HEK293 (cell line): ENCODE data around the gene ARMS2.

ENCODE experiments used
- CTCF ChIA-PET: fragments of 350-600 bp; formaldehyde crosslinking; extraction: SDS; loops from one replicate; lab custom pipeline; 2021; ENCODE audit warnings: antibody characterized with exemption; lab: Yijun Ruan, JAX
- POLR2A ChIA-PET: fragments of 300-600 bp; formaldehyde crosslinking; extraction: SDS; loops from one replicate; lab custom pipeline; 2020; ENCODE audit warnings: antibody characterized with exemption, inconsistent platforms; lab: Yijun Ruan, JAX
- H3K27ac ChIP-seq: fragments of 200-500 bp; sonication (Bioruptor generic); 2 replicates; pipeline ENCODE4 v1.5.1; 2014; ENCODE audit warnings: low read depth, low read length, control low read depth, inconsistent platforms; ENCODE audit errors: extremely low read depth
- H3K36me3 ChIP-seq, 2 experiments: fragments of 200-500 bp in 1 of 2; sonication (Bioruptor generic) in 1 of 2; 1 replicate in 1 of 2; 2 replicates in 1 of 2; pipeline ENCODE4 v1.5.1; 2014 to 2017; ENCODE audit warnings: inconsistent platforms in 2 of 2, low read length in 2 of 2; ENCODE audit not compliant: control insufficient read depth in 2 of 2, insufficient read depth in 1 of 2
- H3K4me1 ChIP-seq: fragments of 200-500 bp; sonication (Bioruptor generic); 2 replicates; pipeline ENCODE4 v1.5.1; 2014; ENCODE audit warnings: mild to moderate bottlenecking, low read length, inconsistent platforms; ENCODE audit not compliant: control insufficient read depth, insufficient read depth
- H3K4me3 ChIP-seq: 2 replicates; pipeline ENCODE4 v1.5.1; 2011; ENCODE audit warnings: low read depth, mild to moderate bottlenecking, control low read depth, low read length, moderate library complexity
- H3K9me3 ChIP-seq: fragments of 200-500 bp; sonication (Bioruptor generic); 2 replicates; pipeline ENCODE4 v1.5.1; 2014; ENCODE audit warnings: low read depth, low read length, inconsistent platforms; ENCODE audit not compliant: control insufficient read depth, insufficient read depth
- ATF2 ChIP-seq: fragments of 450-650 bp; formaldehyde crosslinking; IDR thresholded peaks from 2 replicates; pipeline ENCODE4 v1.5.1; 2016; ENCODE audit warnings: missing biosample characterization, missing genetic modification characterization, low read depth
- EGR2 ChIP-seq: fragments of 450-650 bp; formaldehyde crosslinking; IDR thresholded peaks from 2 replicates; pipeline ENCODE4 v1.5.1; 2016; ENCODE audit warnings: low read depth, missing biosample characterization, missing genetic modification characterization
- KLF16 ChIP-seq: fragments of 450-650 bp; formaldehyde crosslinking; IDR thresholded peaks from 2 replicates; pipeline ENCODE4 v1.5.1; 2017; ENCODE audit warnings: missing biosample characterization, missing genetic modification characterization
- PRDM6 ChIP-seq: fragments of 450-650 bp; formaldehyde crosslinking; IDR thresholded peaks from 2 replicates; pipeline ENCODE4 v1.5.1; 2017; ENCODE audit warnings: missing biosample characterization, missing genetic modification characterization
- ZFHX2 ChIP-seq: fragments of 450-650 bp; formaldehyde crosslinking; conservative IDR thresholded peaks from 2 replicates; pipeline ENCODE4 v1.5.1; 2016; ENCODE audit warnings: missing biosample characterization, missing genetic modification characterization
- ZFP37 ChIP-seq: fragments of 450-650 bp; formaldehyde crosslinking; IDR thresholded peaks from 2 replicates; pipeline ENCODE4 v1.5.1; 2016; ENCODE audit warnings: missing biosample characterization, missing genetic modification characterization
- ZNF174 ChIP-seq: fragments of 450-650 bp; formaldehyde crosslinking; IDR thresholded peaks from 2 replicates; pipeline ENCODE4 v1.5.0; 2017; ENCODE audit warnings: missing biosample characterization, mild to moderate bottlenecking, missing genetic modification characterization
- ZNF18 ChIP-seq: fragments of 450-650 bp; formaldehyde crosslinking; IDR thresholded peaks from 2 replicates; pipeline ENCODE4 v1.5.1; 2016; ENCODE audit warnings: missing biosample characterization, missing genetic modification characterization
- ZNF366 ChIP-seq: fragments of 450-650 bp; formaldehyde crosslinking; conservative IDR thresholded peaks from 2 replicates; pipeline ENCODE4 v1.5.1; 2016; ENCODE audit warnings: missing biosample characterization, missing genetic modification characterization
- ZNF398 ChIP-seq: fragments of 450-650 bp; formaldehyde crosslinking; IDR thresholded peaks from 2 replicates; pipeline ENCODE4 v1.5.1; 2017; ENCODE audit warnings: missing biosample characterization, missing genetic modification characterization
- ZNF404 ChIP-seq: fragments of 450-650 bp; formaldehyde crosslinking; IDR thresholded peaks from 2 replicates; pipeline ENCODE4 v1.5.1; 2017; ENCODE audit warnings: missing biosample characterization, missing genetic modification characterization
- ZNF433 ChIP-seq: fragments of 450-650 bp; formaldehyde crosslinking; IDR thresholded peaks from 2 replicates; pipeline ENCODE4 v1.5.1; 2016; ENCODE audit warnings: missing biosample characterization, missing genetic modification characterization, low read depth
- ZNF449 ChIP-seq: fragments of 450-650 bp; formaldehyde crosslinking; IDR thresholded peaks from 2 replicates; pipeline ENCODE4 v1.5.1; 2017; ENCODE audit warnings: missing biosample characterization, mild to moderate bottlenecking, missing genetic modification characterization, moderate library complexity
- ZNF596 ChIP-seq: fragments of 450-650 bp; IDR thresholded peaks from 2 replicates; pipeline ENCODE4 v1.5.0; 2018; ENCODE audit warnings: missing biosample characterization, mild to moderate bottlenecking, missing genetic modification characterization, moderate library complexity
- ZNF704 ChIP-seq: fragments of 450-650 bp; formaldehyde crosslinking; IDR thresholded peaks from 2 replicates; pipeline ENCODE4 v1.5.1; 2016; ENCODE audit warnings: missing biosample characterization, missing genetic modification characterization
- ZNF843 ChIP-seq: fragments of 450-650 bp; formaldehyde crosslinking; IDR thresholded peaks from 2 replicates; pipeline ENCODE4 v1.5.1; 2016; ENCODE audit warnings: missing biosample characterization, missing genetic modification characterization

Gene ARMS2

GRCh38 chr10:122503012-122503411 lies 48.6 kb downstream of the ARMS2 start:
- TF ChIP-seq ZNF704: no peak
- TF ChIP-seq ZNF843 (tag by site-specific recombination): no peak
- no peak for TF ChIP-seq ZNF596 (tag by site-specific recombination)
- TF ChIP-seq ZNF433 (tag by site-specific recombination): no peak
- TF ChIP-seq ZNF366 (tag by site-specific recombination): no peak
- TF ChIP-seq ZNF18: no peak
- 0 out of 2 replicates have a peak, but pooled peaks have one; percentile 22 for TF ChIP-seq ZNF449 (tag by site-specific recombination)
- no peak for TF ChIP-seq ATF2 (tag by site-specific recombination)
- TF ChIP-seq KLF16 (tag by site-specific recombination): no peak
- 0 out of 2 replicates have a peak, but pooled peaks have one; percentile 7 for TF ChIP-seq ZFHX2 (tag by site-specific recombination)
- no peak for TF ChIP-seq ZNF398
- no peak for TF ChIP-seq ZNF174
- peak; percentile 38; the same call in 1 of the 2 replicates for TF ChIP-seq EGR2 (tag by site-specific recombination)
- TF ChIP-seq ZNF404 (tag by site-specific recombination): no peak
- no peak for TF ChIP-seq PRDM6
- TF ChIP-seq ZFP37: no peak
- Histone ChIP-seq H3K27ac (no peak overlapping the region; the same call in 1 of the 2 replicates), H3K4me1 (peaks cover 4% of the 10 kb centered on the region; the same call in 1 of the 2 replicates), H3K36me3 (no peaks in the 10 kb centered on the region), H3K4me3 (no peak overlapping the region), H3K9me3 (no peaks in the 10 kb centered on the region)
- ChIA-PET CTCF (interaction anchor here (0.8 to 3.2 kb wide), 4 partner anchors 9 to 360 kb away, joined by 3 to 13 read pairs (median 4); no protein-coding TSS in a partner anchor), POLR2A (no interaction called here)
